Activated CD8-positive, alpha-beta T cell treated with anti-CD3 and anti-CD28 coated beads for 36 hours (primary cell): ENCODE data around the gene YARS1. TPM values are rescaled to one million over a fixed set of nuclear protein-coding genes. Genes with fewer than 3 reads are reported as not detected.

Experiments
- ATAC-seq: fragments of 200-7000 bp; cut with Tn5 transposase; one replicate; pipeline ENCODE4 v1.10.0; 2021; ENCODE audit warnings: mild to moderate bottlenecking, moderate library complexity
- CTCF ChIA-PET: fragments of 350-600 bp; sonication (Branson Sonifier 250); formaldehyde crosslinking; loops from one replicate; lab custom pipeline; 2021; ENCODE audit warnings: antibody characterized with exemption; lab: Charles Lee
- POLR2A ChIA-PET: fragments of 350-600 bp; sonication (Branson Sonifier 250); formaldehyde crosslinking; loops from one replicate; lab custom pipeline; 2021; ENCODE audit warnings: antibody characterized with exemption; lab: Charles Lee
- DNase-seq: peaks from one replicate; pipeline ENCODE4 v3.0.0-alpha.2; 2020
- H3K27ac Mint-ChIP-seq: one replicate; pipeline ENCODE4 v1.8.0; 2021; ENCODE audit warnings: mild to moderate bottlenecking, mixed read lengths
- H3K27me3 Mint-ChIP-seq: one replicate; pipeline ENCODE4 v1.8.0; 2021; ENCODE audit warnings: mixed read lengths
- H3K36me3 Mint-ChIP-seq: one replicate; pipeline ENCODE4 v1.8.0; 2021; ENCODE audit warnings: low read depth, mixed read lengths
- H3K4me1 Mint-ChIP-seq: one replicate; pipeline ENCODE4 v1.8.0; 2021; ENCODE audit warnings: low read depth, mixed read lengths
- H3K4me3 Mint-ChIP-seq: one replicate; pipeline ENCODE4 v1.8.0; 2021; ENCODE audit warnings: mild to moderate bottlenecking, moderate library complexity, mixed read lengths
- H3K9me3 Mint-ChIP-seq: one replicate; pipeline ENCODE4 v1.8.0; 2021; ENCODE audit warnings: mixed read lengths
- CTCF ChIP-seq: fragments of 200-600 bp; IDR thresholded peaks from one replicate; pipeline ENCODE4 v1.8.0; 2022; ENCODE audit warnings: antibody characterized with exemption, mild to moderate bottlenecking
- intact Hi-C: fragments of 100-400 bp; cut with micrococcal nuclease; formaldehyde crosslinking; loops from one replicate; pipeline ENCODE4 v1.10.0; 2022
- total RNA-seq, 2 experiments: library from RNA; stranded (reverse); gene quantifications; one replicate each; pipeline ENCODE4 v1.2.3, GENCODE V29; 2021

YARS1 gene
- total RNA-seq, 2 experiments from 2014 or later: 231 to 238 TPM

GRCh38 chr1:32773018-32773763, 44.0 kb downstream of the YARS1 start:
- TF ChIP-seq CTCF: peak; percentile 92
- no peaks in the 10 kb centered on the region for H3K27me3 Mint-ChIP-seq
- CTCF ChIA-PET: interaction anchor here (0.7 to 13.2 kb wide), 30 partner anchors 9 to 366 kb away, joined by 3 to 197 read pairs (median 4); no protein-coding TSS in a partner anchor
- H3K36me3 Mint-ChIP-seq: peaks cover 28% of the 10 kb centered on the region
- H3K27ac Mint-ChIP-seq: peak overlapping the region; percentile 19
- DNase-seq (peak; percentile 86), ATAC-seq (peak; percentile 82)
- no peaks in the 10 kb centered on the region for H3K9me3 Mint-ChIP-seq
- intact Hi-C loops: no loop called here
- POLR2A ChIA-PET: interaction anchor here (0.7 to 3.1 kb wide), 14 partner anchors 9 to 70 kb away, joined by 3 to 11 read pairs (median 4); partner anchors contain the start of gene YARS1
- no peak overlapping the region for H3K4me3 Mint-ChIP-seq
- H3K4me1 Mint-ChIP-seq: peaks cover 16% of the 10 kb centered on the region

- POLR2A ChIA-PET: interaction anchor here (0.7 to 3.1 kb wide), 12 partner anchors 8 to 103 kb away, joined by 3 to 11 read pairs (median 4); partner anchors contain the start of gene YARS1
Measured at GRCh38 chr1:32772281-32773017, 44.7 kb downstream of the YARS1 start.

GRCh38 chr1:32771561-32772280, 45.4 kb downstream of the YARS1 start:
- no peaks in the 10 kb centered on the region for H3K27me3 Mint-ChIP-seq
- no peaks in the 10 kb centered on the region for H3K9me3 Mint-ChIP-seq
- peaks cover 21% of the 10 kb centered on the region for H3K36me3 Mint-ChIP-seq
- CTCF ChIA-PET: interaction anchor here (1.0 to 13.2 kb wide), 16 partner anchors 9 to 251 kb away, joined by 3 to 197 read pairs (median 8); no protein-coding TSS in a partner anchor
- peaks cover 16% of the 10 kb centered on the region for H3K4me1 Mint-ChIP-seq
- no peak overlapping the region for H3K4me3 Mint-ChIP-seq
- ATAC-seq (no peak), DNase-seq (no peak)
- POLR2A ChIA-PET: interaction anchor here (0.8 to 3.1 kb wide), 8 partner anchors 7 to 104 kb away, joined by 3 to 11 read pairs (median 4); no protein-coding TSS in a partner anchor
- no peak for TF ChIP-seq CTCF
- no peak overlapping the region for H3K27ac Mint-ChIP-seq
- intact Hi-C loops: no loop called here

More at GRCh38 chr1:32772281-32773017, 44.7 kb downstream of the YARS1 start:
- Mint-ChIP-seq H3K4me3 (no peak overlapping the region), H3K9me3 (no peaks in the 10 kb centered on the region), H3K27ac (no peak overlapping the region), H3K36me3 (peaks cover 21% of the 10 kb centered on the region), H3K4me1 (peaks cover 16% of the 10 kb centered on the region), H3K27me3 (no peaks in the 10 kb centered on the region)
- DNase-seq: no peak
- no peak for TF ChIP-seq CTCF
- peak; percentile 4 for ATAC-seq
- intact Hi-C loops: no loop called here
- CTCF ChIA-PET: interaction anchor here (0.7 to 13.2 kb wide), 28 partner anchors 10 to 365 kb away, joined by 3 to 197 read pairs (median 4); no protein-coding TSS in a partner anchor

- ATAC-seq (no peak), DNase-seq (no peak)
- ChIA-PET POLR2A (interaction anchor here (1.6 kb wide), 1 partner anchor 21 kb away, joined by 4 read pairs; no protein-coding TSS in a partner anchor), CTCF (interaction anchor here (1.0 to 13.2 kb wide), 2 partner anchors 25 to 60 kb away, joined by 3 to 197 read pairs; no protein-coding TSS in a partner anchor)
- Mint-ChIP-seq H3K36me3 (peaks cover 17% of the 10 kb centered on the region), H3K4me3 (no peak overlapping the region), H3K9me3 (no peaks in the 10 kb centered on the region), H3K27me3 (no peaks in the 10 kb centered on the region), H3K27ac (no peak overlapping the region), H3K4me1 (peaks cover 14% of the 10 kb centered on the region)
- intact Hi-C loops: no loop called here
- no peak for TF ChIP-seq CTCF
Measured at GRCh38 chr1:32770741-32771548, 46.2 kb downstream of the YARS1 start.
